NOMO-1 treated with DMSO at 0.1 percent for 48 hours (cell line): ENCODE data around the gene JAM3.

Source experiments
- DNase-seq: peaks from one replicate; lab custom pipeline; 2025; ENCODE audit not compliant: unreplicated experiment; lab: John Stamatoyannopoulos, UW

Gene JAM3

DNA sequence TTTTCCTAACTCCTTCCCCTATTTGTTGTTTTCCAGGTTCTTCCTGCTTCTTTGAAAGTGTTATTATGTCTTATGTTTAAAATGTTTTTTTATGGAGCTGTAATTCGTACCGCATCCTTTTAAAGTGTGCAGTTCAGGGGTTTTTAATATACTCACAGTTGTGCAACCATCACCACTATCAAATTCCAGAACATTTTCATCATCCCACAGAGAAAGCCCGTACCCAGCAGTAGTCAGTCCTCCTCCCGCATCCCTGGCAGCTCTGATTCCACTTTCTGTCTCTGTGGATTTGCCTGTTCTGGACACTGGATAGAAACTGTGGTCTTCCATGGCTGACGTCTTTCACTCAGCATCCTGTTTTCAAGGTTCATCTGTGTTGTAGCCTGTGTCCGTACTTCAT, 73.7 kb downstream of the JAM3 start:
- no peak for DNase-seq

DNA sequence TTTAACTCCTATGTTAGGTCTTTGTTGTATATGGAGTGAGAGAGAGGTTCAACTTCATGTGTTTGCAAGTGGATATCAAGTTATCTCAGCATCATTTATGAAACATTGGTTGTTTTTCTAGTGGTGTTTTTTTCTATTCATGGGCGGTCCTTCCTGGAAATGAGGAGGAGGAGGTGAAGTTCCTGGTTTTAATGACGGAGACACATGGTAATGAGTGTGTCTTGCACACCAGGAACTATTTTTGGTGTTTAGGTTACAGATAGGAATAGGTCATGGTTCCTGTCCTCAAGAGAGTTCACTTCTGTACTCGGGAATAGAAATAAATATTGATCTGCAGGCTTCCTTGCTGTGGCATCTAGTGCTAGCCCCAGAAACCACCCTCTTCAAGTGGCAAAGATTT, 74.9 kb downstream of the JAM3 start:
- no peak for DNase-seq

DNA sequence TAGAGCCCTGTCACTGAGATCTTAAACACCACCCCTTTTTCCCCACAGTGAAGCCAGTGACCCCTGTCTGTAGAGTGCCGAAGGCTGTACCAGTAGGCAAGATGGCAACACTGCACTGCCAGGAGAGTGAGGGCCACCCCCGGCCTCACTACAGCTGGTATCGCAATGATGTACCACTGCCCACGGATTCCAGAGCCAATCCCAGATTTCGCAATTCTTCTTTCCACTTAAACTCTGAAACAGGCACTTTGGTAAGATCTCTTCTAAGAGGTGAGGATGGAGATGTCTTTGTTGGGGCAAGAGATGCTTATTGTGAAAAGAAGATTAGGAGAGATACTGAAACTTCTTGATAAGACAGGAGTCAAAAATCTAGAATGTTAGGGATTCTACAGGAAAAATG, 75.9 kb downstream of the JAM3 start:
- no peak for DNase-seq

DNA sequence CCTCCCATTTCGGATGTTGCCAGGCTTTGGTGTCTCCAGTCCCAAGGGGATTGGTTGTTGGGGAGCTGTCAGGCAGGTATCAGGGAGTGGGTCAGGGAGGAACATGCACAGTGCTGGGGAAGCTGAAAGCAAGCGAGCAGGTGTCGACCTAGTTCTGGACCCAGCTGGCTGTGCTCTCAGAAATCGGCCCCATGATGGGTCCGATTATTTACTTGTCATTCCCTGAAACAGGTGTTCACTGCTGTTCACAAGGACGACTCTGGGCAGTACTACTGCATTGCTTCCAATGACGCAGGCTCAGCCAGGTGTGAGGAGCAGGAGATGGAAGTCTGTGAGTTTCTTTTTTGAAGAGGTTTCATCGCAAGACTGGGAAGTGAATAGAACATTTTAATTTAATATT, 76.8 kb downstream of the JAM3 start:
- DNase-seq, result no peak

DNA sequence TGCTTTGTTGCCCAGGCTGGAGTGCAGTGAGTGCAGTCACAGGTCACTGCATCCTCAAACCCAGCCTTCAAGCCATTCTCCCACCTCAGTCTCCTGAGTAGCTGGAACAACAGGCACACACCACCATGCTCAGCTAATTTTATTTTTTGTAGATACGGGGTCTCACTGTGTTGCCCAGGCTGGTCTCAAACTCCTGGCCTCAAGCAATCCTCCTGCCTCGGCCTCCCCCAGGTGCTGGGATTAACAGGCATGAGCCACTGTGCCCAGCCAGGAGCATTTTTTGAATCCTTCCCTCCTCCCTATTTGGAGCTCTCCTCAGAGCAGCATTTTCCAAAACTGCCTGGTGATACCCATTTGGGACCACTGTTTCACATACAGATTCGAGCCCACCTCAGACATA, 77.7 kb downstream of the JAM3 start:
- DNase-seq, result no peak

DNA sequence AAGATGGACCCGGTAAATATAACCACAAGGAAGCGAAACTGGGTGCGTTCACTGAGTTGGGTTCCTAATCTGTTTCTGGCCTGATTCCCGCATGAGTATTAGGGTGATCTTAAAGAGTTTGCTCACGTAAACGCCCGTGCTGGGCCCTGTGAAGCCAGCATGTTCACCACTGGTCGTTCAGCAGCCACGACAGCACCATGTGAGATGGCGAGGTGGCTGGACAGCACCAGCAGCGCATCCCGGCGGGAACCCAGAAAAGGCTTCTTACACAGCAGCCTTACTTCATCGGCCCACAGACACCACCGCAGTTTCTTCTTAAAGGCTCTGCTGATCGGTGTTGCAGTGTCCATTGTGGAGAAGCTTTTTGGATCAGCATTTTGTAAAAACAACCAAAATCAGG, 80.5 kb downstream of the JAM3 start:
- DNase-seq, result no peak

DNA sequence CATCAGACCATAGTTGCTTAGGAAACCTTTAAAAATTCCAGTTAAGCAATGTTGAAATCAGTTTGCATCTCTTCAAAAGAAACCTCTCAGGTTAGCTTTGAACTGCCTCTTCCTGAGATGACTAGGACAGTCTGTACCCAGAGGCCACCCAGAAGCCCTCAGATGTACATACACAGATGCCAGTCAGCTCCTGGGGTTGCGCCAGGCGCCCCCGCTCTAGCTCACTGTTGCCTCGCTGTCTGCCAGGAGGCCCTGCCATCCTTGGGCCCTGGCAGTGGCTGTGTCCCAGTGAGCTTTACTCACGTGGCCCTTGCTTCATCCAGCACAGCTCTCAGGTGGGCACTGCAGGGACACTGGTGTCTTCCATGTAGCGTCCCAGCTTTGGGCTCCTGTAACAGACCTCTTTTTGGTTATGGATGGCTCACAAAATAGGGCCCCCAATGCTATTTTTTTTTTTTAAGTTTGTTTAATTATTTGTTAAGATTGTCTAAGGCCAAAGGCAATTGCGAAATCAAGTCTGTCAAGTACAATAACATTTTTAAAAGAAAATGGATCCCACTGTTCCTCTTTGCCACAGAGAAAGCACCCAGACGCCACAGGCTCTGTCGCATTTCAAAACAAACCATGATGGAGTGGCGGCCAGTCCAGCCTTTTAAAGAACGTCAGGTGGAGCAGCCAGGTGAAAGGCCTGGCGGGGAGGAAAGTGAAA, 81.5 kb downstream of the JAM3 start:
- no peak for DNase-seq

DNA sequence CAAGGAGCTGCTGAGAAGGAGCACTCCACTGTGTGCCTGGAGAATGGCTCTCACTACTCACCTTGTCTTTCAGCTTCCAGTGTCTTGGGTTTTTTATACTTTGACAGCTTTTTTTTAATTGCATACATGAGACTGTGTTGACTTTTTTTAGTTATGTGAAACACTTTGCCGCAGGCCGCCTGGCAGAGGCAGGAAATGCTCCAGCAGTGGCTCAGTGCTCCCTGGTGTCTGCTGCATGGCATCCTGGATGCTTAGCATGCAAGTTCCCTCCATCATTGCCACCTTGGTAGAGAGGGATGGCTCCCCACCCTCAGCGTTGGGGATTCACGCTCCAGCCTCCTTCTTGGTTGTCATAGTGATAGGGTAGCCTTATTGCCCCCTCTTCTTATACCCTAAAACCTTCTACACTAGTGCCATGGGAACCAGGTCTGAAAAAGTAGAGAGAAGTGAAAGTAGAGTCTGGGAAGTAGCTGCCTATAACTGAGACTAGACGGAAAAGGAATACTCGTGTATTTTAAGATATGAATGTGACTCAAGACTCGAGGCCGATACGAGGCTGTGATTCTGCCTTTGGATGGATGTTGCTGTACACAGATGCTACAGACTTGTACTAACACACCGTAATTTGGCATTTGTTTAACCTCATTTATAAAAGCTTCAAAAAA, 82.3 kb downstream of the JAM3 start:
- DNase-seq, result peak; percentile 6

DNA sequence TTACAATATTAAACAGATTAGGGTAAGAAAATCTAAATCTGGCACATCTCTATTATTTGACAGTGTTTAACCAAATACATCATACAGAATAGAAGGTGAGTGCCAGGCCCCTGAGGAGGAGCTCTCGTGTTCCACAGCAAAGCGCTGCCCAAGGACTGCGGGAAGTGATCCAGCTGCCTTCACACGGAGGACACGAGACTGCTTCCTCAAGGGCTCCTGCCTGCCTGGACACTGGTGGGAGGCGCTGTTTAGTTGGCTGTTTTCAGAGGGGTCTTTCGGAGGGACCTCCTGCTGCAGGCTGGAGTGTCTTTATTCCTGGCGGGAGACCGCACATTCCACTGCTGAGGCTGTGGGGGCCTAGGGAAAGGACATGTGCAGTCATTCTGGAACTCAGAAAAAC, 83.8 kb downstream of the JAM3 start:
- no peak for DNase-seq

DNA sequence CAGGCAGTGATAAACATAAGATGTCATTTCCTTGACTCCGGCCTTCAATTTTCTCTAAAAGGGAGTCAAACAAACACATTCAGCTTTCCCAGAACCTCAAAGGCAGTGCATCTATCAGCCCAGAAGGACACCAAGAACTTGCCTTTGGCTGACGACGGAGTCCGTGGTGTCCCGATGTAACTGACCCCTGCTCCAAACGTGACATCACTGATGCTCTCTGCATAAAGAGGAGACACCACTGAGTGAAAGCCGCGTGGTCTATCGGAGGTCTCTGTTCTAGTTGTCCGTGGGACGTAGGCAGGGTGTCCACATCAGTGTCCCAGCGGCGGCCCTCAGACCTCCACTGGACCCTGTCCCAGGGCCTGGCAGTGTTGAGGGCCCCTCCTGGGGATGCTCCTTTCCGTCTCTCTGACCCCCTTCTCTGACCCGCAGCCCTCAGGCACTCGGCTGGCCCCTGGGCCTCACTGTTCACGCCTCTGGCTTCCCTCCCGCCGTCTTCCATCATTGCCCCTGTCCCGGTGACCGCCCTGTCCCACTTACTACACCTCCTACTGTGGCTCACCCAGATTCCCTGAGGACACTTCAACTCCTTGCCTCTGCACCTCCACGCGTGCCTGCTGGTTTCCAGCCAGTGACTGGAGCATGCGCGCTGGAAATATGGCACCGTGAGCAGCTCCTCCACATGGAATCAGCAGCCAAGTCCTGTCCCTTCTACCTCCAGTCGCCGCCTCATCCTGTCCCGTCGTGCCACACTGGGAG, 84.5 kb downstream of the JAM3 start:
- DNase-seq, result no peak

DNA sequence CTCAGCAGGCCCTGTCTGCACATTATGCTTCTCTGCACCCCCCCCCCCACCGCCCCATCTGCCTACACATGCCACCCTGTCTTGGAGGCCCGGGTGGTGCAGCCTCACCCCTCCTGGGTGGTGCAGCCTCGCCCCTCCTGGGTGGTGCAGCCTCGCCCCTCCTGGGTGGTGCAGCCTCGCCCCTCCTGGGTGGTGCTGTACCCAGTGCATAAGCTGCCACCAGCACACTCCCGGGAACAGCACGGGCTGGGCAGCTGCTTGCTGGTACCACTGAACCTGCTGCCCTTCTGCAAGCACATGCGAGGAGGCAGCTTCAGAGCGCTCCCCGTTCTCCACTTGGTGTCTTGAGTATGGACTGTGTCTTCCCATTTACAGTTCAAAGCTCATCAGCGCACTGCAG, 85.6 kb downstream of the JAM3 start:
- no peak for DNase-seq

DNA sequence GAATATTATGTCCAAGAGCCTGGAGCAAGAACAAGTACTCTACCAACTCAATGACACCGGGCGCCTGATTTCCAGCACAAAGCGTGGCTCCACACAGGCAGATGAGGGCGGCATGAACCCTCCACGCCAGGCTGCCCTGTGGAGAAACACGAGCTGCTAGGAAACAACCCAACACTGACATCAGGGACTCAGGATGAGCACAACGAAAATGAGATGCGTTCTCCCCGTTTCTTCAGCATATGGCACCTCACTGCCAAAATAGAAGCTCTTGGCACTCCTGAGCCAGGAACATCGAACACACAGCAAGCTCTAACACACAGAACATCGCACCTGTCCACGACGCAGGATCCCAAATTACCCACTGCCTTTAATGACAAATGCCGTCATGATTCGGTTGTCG, 86.6 kb downstream of the JAM3 start:
- DNase-seq, result no peak

DNA sequence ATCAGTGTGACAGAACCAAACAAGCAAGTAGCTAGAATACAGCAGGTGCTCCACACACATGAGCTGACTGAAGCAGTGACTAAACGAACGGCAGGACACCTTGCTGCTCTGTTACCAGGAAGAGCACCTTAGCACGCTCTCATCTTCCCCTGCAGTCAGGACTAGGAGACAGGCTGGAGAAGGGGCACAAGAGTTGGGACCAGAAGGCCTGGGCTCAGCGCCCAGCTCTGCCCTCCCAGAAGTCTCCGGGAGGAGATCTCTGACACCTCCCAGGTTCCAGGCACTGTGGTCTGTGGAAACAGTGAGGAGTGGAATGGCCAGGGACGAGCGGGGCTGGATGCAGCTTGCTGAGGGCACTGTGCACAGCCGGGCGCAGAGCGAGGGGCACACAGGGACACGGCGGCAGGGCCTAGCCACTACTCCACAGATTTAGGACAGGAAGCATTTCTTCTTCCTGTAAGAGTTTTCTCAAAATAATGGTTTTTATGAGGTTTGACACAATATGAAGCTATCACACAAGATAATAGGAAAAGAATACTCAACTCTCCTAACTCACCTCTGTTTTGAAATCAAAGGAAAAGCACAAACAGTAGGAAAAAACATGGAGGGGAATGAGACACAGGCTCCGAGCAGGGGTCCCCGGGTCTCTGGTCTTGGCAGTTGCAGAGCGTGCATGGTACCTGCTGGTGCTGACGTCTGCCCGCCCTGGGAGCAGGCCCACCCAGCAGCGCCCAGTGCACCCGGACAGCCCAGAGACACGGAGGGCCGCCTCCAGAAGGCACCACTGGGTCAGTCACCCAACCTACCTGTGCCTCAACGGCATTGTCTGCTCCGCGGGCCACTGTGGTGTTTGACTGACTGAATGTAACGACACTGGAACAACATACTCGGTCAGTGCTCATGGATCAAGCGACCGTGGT, 87.3 kb downstream of the JAM3 start:
- DNase-seq, result no peak

DNA sequence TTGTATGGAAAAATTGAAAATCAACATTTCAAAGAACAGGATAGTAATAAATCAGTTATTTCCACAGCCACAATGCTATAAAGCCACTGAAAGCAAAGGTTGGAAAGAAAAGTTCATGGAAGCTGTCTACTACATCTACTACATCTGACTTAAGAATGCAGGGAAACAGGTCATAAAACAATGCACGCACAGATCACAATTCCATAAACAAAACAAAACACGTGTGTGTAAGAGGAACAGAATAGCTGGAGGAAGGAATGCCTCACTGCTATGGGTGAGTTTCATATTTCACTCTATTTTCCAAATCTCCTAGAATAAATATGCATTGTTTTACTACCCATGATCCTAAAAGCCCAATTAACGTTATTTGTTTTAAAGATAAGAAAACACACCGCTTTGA, 88.6 kb downstream of the JAM3 start:
- no peak for DNase-seq

DNA sequence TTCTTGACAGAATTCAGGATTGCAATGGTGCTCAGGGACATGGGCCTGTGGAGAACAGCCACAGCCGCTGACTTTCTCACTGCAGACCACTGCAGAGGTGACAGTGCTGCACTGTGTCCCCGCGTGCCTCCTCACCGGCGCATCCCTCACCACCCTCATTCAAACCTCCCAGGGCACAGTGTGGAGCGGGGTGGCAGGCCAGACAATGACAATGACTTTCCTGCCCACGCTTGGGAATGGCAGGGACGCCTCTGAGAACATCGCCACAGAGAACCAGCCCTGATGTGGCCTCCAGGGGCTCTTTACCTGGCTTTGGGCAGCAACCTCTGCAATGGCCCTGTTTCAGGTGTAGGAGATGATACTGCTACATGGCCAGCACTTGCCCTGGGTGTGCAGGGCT, 89.2 kb downstream of the JAM3 start:
- DNase-seq, result no peak

DNA sequence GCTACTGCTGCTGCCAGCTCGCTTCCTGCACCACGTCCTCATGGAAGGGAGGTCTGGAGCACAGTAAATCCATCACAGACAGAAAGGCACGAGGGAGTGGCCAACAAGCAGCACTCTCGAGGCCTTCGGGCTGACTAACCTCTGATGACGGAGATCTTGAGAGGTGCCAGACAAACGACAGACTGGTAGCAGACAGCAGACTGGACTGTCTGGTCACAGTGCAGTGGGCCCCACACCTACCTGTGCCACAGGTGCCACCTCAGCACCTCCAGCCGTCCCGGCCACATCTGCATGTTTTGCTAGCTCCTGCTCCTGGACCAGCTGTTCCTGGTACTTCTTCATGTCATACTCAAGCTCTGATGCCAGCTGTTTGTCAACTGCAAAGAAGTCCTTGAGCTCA, 90.8 kb downstream of the JAM3 start:
- no peak for DNase-seq

DNA sequence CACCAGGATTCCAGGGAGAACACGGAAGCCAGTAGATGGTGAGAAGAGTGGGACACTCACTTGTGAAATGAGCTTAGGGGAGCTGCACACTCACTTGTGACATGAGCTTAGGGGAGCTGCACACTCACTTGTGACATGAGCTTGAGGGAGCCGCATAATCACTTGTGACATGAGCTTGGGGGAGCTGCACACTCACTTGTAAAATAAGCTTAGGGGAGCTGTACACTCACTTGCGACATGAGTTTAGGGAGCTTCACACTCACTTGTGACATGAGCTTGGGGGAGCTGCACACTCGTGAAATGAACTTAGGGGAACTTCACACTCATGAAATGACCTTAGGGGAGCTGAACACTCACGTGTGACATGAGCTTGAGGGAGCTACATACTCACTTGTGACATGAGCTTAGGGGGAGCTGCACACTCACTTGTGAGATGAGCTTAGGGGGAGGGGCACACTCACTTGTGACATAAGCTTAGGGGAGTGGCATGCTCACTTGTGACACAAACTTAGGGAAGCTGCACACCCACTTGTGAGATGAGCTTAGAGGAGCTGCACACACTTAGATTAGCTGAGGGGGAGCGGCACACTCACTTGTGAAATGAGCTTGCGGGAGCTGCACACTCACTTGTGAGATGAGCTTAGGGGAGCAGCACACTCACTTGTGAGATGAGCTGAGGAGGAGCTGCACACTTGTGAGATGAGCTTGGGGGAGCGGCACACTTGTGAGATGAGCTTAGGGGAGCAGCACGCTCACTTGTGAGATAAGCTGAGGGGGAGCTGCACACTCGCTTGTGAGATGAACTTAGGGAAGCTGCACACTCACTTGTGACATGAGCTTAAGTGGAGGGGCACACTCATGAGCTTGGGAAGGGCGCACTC, 95.9 kb downstream of the JAM3 start:
- no peak for DNase-seq

DNA sequence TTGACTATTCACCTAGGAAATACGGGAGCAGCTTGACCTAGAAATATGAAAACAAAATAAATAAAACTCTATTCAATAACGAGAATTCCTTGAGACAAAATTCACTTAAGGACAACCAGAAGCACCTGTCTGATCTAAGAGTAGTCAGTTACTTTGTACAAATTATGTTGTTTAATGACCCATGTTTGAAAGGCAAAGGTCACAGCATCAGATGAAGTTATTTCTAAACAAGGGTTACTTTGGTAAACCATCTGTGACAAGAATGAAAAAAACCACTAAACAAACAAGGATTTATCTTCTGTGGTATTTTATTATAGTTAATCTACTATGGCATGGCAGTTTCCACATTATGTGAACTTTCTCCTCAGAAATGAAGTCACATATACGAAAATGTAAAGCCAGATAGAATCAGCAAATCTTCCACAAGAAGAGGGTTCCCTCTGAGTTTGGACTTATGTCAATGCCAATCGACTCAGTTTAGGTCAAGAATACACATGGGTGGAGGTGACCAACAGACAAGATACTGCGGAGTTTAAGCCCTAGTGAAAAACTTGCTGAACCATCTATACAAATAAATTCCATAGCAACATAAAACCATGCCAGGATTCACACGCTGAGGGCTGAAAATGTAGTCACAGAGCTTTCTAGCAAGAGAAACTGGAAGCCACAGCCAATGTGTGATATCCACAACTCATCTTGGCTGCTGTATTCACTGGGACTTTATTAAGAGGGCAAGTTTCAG, 101.5 kb downstream of the JAM3 start:
- no peak for DNase-seq

DNA sequence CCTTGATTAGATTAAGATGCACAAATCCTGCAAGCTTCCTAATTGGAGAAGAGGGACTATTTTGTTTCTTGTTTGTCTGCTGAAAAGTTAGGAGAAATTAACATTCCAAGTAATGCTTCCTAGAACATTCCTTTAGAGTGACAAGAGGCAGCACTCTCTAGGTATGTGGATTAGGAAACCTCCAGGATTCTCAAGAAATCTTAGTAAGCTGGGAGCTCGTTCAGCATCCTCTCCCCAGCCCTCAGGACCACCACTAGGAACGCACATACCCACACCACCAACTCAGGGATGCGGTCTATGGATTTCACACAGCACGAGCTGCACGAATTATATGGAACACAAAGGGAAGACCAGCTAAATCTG, 102.0 kb downstream of the JAM3 start:
- DNase-seq, result no peak

DNA sequence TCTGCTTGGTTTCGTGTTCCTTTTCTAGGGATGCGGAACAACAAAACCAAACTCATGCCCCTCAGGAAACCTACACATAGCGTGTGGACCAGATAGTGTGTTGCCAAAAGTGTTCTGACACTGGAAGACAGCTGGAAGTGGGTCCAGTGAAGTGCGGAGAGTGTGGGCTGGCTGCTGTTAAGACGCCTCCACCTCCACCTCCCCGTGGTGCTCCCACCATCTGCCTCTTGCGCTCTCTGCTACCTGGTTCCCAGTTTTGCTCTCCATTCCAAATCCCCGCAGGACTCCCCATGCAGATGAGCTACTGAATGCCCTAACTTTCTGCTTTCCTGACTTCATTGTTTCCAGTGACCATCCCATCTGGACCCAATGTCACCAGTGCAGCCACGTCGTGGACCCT, 103.1 kb downstream of the JAM3 start:
- no peak for DNase-seq
